ENCODE measurements around the gene SDHAF3. TPM values are rescaled to one million over a fixed set of nuclear protein-coding genes. Genes with fewer than 3 reads are reported as not detected.

The SDHAF3 gene
- total and polyA plus RNA-seq, 2 of the 8 experiments (the other 6 are each of a cell fraction or from before 2014, with no cell fraction given) = 12.0 to 31.3 TPM

DNA sequence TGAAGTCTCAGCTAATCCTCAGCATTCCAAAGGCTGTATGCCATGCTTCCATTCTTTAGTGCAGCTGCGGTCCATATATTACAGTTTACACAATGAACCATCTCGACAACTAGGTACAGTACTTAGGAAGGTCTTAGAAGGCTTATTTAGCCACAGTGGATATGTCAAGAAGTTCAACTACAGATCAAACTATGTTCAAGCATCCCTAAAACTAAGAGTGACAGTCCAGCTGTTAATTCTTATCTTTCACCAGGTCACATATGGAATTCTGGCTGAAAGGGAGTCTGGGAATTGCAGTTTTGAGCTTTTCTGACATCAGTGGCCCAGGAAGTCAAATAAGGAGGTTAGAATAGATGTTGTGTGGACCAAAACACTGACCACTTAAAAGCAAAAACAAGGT is 106.8 kb downstream of the SDHAF3 start (continued):
- no peak for TF ChIP-seq POU5F1 (IDR thresholded peaks at IDR 0.05; ENCODE audit: low read depth, low read length)

All from H1 (cell line).